B cell (primary cell): ENCODE results near the gene CDC42BPA. TPM values are rescaled to one million over a fixed set of nuclear protein-coding genes. Genes with fewer than 3 reads are reported as not detected.

Source experiments
- ATAC-seq: fragments of 200-7000 bp; cut with Tn5 transposase; one replicate; pipeline ENCODE4 v1.10.0; 2021; ENCODE audit warnings: low read depth, mild to moderate bottlenecking, moderate number of reproducible peaks, moderate library complexity
- CTCF ChIA-PET: fragments of 350-600 bp; sonication (Branson Sonifier 250); formaldehyde crosslinking; loops from one replicate; lab custom pipeline; 2021; ENCODE audit warnings: antibody characterized with exemption, inconsistent platforms; lab: Charles Lee
- POLR2A ChIA-PET: fragments of 350-600 bp; sonication (Branson Sonifier 250); formaldehyde crosslinking; loops from one replicate; lab custom pipeline; 2021; ENCODE audit warnings: antibody characterized with exemption; lab: Charles Lee
- DNase-seq: peaks from one replicate; pipeline ENCODE4 v3.0.0; 2013
- H2AFZ ChIP-seq: 2 replicates; pipeline ENCODE4 v1.6.1; 2012; ENCODE audit warnings: mild to moderate bottlenecking, low read depth, low read length; ENCODE audit not compliant: insufficient read depth, poor library complexity, severe bottlenecking
- H3K27ac ChIP-seq, 2 donors: 1 replicate in 1 of 2; 2 replicates in 1 of 2; pipeline ENCODE4 v1.5.1; 2012 to 2013; ENCODE audit warnings: low read length in 2 of 2, mild to moderate bottlenecking in 2 of 2, moderate library complexity in 1 of 2
- H3K27me3 ChIP-seq, 4 experiments: fragments of 200-600 bp in 1 of 4; sonication (generic) in 1 of 4; replicated peaks in 1 of 4; 1 replicate in 2 of 4; 2 replicates in 2 of 4; pipeline versions ENCODE4 v1.6.1 to v1.7.0; 2013 to 2016; ENCODE audit warnings: low read length in 3 of 4, mild to moderate bottlenecking in 2 of 4, mixed read lengths in 1 of 4, moderate library complexity in 1 of 4; ENCODE audit not compliant: insufficient read depth in 4 of 4, control insufficient read depth in 3 of 4; ENCODE audit errors: control extremely low read depth in 1 of 4
- H3K36me3 ChIP-seq, 2 experiments: replicated peaks in 1 of 2; 1 replicate in 1 of 2; 2 replicates in 1 of 2; pipeline versions ENCODE4 v1.6.1 to v1.7.1; 2013; ENCODE audit warnings: low read length in 1 of 2; ENCODE audit not compliant: insufficient read depth in 2 of 2, control insufficient read depth in 1 of 2; ENCODE audit errors: control extremely low read depth in 1 of 2, extremely low read depth in 1 of 2
- H3K4me1 ChIP-seq, 2 donors: fragments of 200-600 bp in 1 of 2; sonication (generic) in 1 of 2; 1 replicate in 1 of 2; 2 replicates in 1 of 2; pipeline versions ENCODE4 v1.5.1 to v1.6.1; 2013 to 2017; ENCODE audit warnings: low read length in 2 of 2; ENCODE audit not compliant: control insufficient read depth in 2 of 2, insufficient read depth in 2 of 2
- H3K4me2 ChIP-seq: replicated peaks from 2 replicates; pipeline ENCODE3; 2012; ENCODE audit warnings: mild to moderate bottlenecking, low read depth, low read length; ENCODE audit not compliant: poor library complexity, severe bottlenecking
- H3K4me3 ChIP-seq, 5 experiments: fragments of 200-600 bp in 1 of 5; sonication (generic) in 1 of 5; 1 replicate in 3 of 5; 2 replicates in 2 of 5; pipeline versions ENCODE4 v1.5.1 to v1.7.0; 2011 to 2016; ENCODE audit warnings: low read length in 4 of 5, mild to moderate bottlenecking in 4 of 5, low read depth in 2 of 5, control low read depth in 1 of 5, moderate library complexity in 1 of 5; ENCODE audit not compliant: insufficient read depth in 1 of 5; ENCODE audit errors: control extremely low read depth in 1 of 5, extremely low read depth in 1 of 5
- H3K79me2 ChIP-seq: fragments of 200-600 bp; sonication (generic); one replicate; pipeline ENCODE4 v1.6.0; 2016; ENCODE audit warnings: low read length; ENCODE audit not compliant: control insufficient read depth, insufficient read depth
- H3K9ac ChIP-seq: fragments of 200-600 bp; sonication (generic); 2 replicates; pipeline ENCODE4 v1.6.1; 2017; ENCODE audit warnings: mild to moderate bottlenecking, low read length, moderate library complexity
- H3K9me3 ChIP-seq, 3 donors: one replicate each; pipeline versions ENCODE4 v1.6.1 to v1.7.1; 2013; ENCODE audit warnings: low read length in 2 of 3; ENCODE audit not compliant: control insufficient read depth in 2 of 3, insufficient read depth in 1 of 3; ENCODE audit errors: control extremely low read depth in 1 of 3
- H4K20me1 ChIP-seq: 2 replicates; pipeline ENCODE4 v1.6.0; 2012; ENCODE audit warnings: mild to moderate bottlenecking, low read length; ENCODE audit not compliant: insufficient read depth, control insufficient read depth, poor library complexity, severe bottlenecking
- H3K27ac Mint-ChIP-seq: one replicate; pipeline ENCODE4 v1.8.0; 2021; ENCODE audit warnings: mixed read lengths
- H3K27me3 Mint-ChIP-seq: one replicate; pipeline ENCODE4 v1.8.0; 2021; ENCODE audit warnings: mixed read lengths
- H3K4me1 Mint-ChIP-seq: one replicate; pipeline ENCODE4 v1.8.0; 2021; ENCODE audit warnings: mixed read lengths
- H3K4me3 Mint-ChIP-seq: one replicate; pipeline ENCODE4 v1.8.0; 2021; ENCODE audit warnings: mixed read lengths
- H3K9me3 Mint-ChIP-seq: one replicate; pipeline ENCODE4 v1.8.0; 2022; ENCODE audit warnings: mixed read lengths; ENCODE audit not compliant: insufficient read depth
- CTCF ChIP-seq: fragments of 200-600 bp; IDR thresholded peaks from one replicate; pipeline ENCODE4 v1.8.0; 2022; ENCODE audit warnings: antibody characterized with exemption, mild to moderate bottlenecking
- EZH2 ChIP-seq: IDR thresholded peaks from 2 replicates; pipeline ENCODE4 v1.6.1; 2012; ENCODE audit warnings: borderline replicate concordance, low read depth, mild to moderate bottlenecking, moderate library complexity, low read length; ENCODE audit not compliant: insufficient read depth, poor library complexity, severe bottlenecking
- WGBS: methylation state at CpG from one replicate; pipeline ENCODE4 v1.1.5; 2013; ENCODE audit warnings: missing lambda C conversion rate; ENCODE audit not compliant: insufficient coverage; 5-methylcytosine and 5-hydroxymethylcytosine counted together
- intact Hi-C: fragments of 100-400 bp; cut with micrococcal nuclease; formaldehyde crosslinking; loops from one replicate; pipeline ENCODE4 v1.10.0; 2022
- polyA plus RNA-seq: library from polyadenylated mRNA; depleted of rRNA; stranded (reverse); fragments of >200 nt; gene quantifications from 2 replicates; pipeline ENCODE4 v1.2.3, GENCODE V29; 2012
- total RNA-seq, 2 donors: library from RNA; stranded (reverse); fragments of 120-200 nt in 1 of 2; gene quantifications; 1 replicate in 1 of 2; 2 replicates in 1 of 2; pipeline versions ENCODE4 v1.2.3 to v1.2.4, GENCODE V29; 2013 to 2022

The CDC42BPA gene
- total and polyA plus RNA-seq, 2 donors (not counting 1 experiment from before 2014, with no cell fraction given) = 0.04 to 0.69 TPM

GRCh38 chr1:227298512-227299240 lies 19.6 kb downstream of the CDC42BPA start:
- Histone ChIP-seq H3K36me3 (no peaks in the 10 kb centered on the region), H2AFZ (no peak overlapping the region), H4K20me1 (no peaks in the 10 kb centered on the region), H3K9me3 (no peaks in the 10 kb centered on the region), H3K4me3 (no peak overlapping the region), H3K27me3 (no peaks in the 10 kb centered on the region), H3K4me2 (no peak overlapping the region), H3K79me2 (no peaks in the 10 kb centered on the region), H3K27ac (no peak overlapping the region), H3K4me1 (no peaks in the 10 kb centered on the region), H3K9ac (no peak overlapping the region)
- no peak for ATAC-seq
- ChIA-PET POLR2A (no interaction called here), CTCF (interaction anchor here (0.5 kb wide), 1 partner anchor 24 kb away, joined by 3 read pairs; no protein-coding TSS in a partner anchor)
- H3K9me3 Mint-ChIP-seq = no peaks in the 10 kb centered on the region
- no peak overlapping the region for H3K27ac Mint-ChIP-seq
- TF ChIP-seq EZH2 (no peak), CTCF (no peak)
- no CpG with 5 or more reads among the region's 3 CpGs for WGBS
- no peak for DNase-seq
- no peak overlapping the region for H3K4me3 Mint-ChIP-seq
- intact Hi-C loops = no loop called here
- H3K4me1 Mint-ChIP-seq = no peaks in the 10 kb centered on the region
- peaks cover 4% of the 10 kb centered on the region for H3K27me3 Mint-ChIP-seq

GRCh38 chr1:227297073-227297793 lies 21.1 kb downstream of the CDC42BPA start:
- Mint-ChIP-seq H3K9me3 (no peaks in the 10 kb centered on the region), H3K27me3 (peaks cover 4% of the 10 kb centered on the region), H3K27ac (no peak overlapping the region), H3K4me1 (no peaks in the 10 kb centered on the region), H3K4me3 (no peak overlapping the region)
- ATAC-seq (no peak), DNase-seq (no peak)
- no peaks in the 10 kb centered on the region for H3K27me3 ChIP-seq
- H3K4me1 ChIP-seq = no peaks in the 10 kb centered on the region
- no peak overlapping the region for H3K27ac ChIP-seq
- H3K36me3 ChIP-seq = no peaks in the 10 kb centered on the region
- H3K79me2 ChIP-seq = no peaks in the 10 kb centered on the region
- TF ChIP-seq EZH2 (no peak), CTCF (no peak)
- no peak overlapping the region for H3K4me2 ChIP-seq
- intact Hi-C loops = no loop called here
- WGBS = no CpG with 5 or more reads among the region's 4 CpGs
- ChIA-PET CTCF (no interaction called here), POLR2A (no interaction called here)
- H3K9ac ChIP-seq = no peak overlapping the region
- H3K9me3 ChIP-seq = no peaks in the 10 kb centered on the region
- no peak overlapping the region for H2AFZ ChIP-seq
- H4K20me1 ChIP-seq = no peaks in the 10 kb centered on the region
- H3K4me3 ChIP-seq = no peak overlapping the region
